ENCODE results near the gene CERKL.

The CERKL gene

GRCh38 chr2:181682026-181682789 lies 25.3 kb upstream of the CERKL start:
- H3K4me3 ChIP-seq (replicated peaks; ENCODE audit: low read depth, low read length) = no peak overlapping the region
- no peak for DNase-seq (ENCODE audit: low read depth)
- no peak for TF ChIP-seq CTCF (IDR thresholded peaks at IDR 0.05; ENCODE audit: low read length, missing control alignments)

- no peak overlapping the region for H3K4me3 ChIP-seq (replicated peaks; ENCODE audit: low read depth, low read length)
- no peak for DNase-seq (ENCODE audit: low read depth)
- no peak for TF ChIP-seq CTCF (IDR thresholded peaks at IDR 0.05; ENCODE audit: low read length, missing control alignments)
Measured at GRCh38 chr2:181680937-181681811, 24.3 kb upstream of the CERKL start.

- TF ChIP-seq CTCF (IDR thresholded peaks at IDR 0.05; ENCODE audit: low read length, missing control alignments) = no peak
- no peak within 1 kb of the TSS for H3K4me3 ChIP-seq (replicated peaks; ENCODE audit: low read depth, low read length)
- no peak for DNase-seq (ENCODE audit: low read depth)
Measured at GRCh38 chr2:181680055-181680936, 23.4 kb upstream of the CERKL start, which contains the start of gene NEUROD1. Gene NEUROD1 (minus strand): TSS chr2:181680517. CDS start chr2:181678860, 1,657 bp downstream.

- TF ChIP-seq CTCF (IDR thresholded peaks at IDR 0.05; ENCODE audit: low read length, missing control alignments) = no peak
- no peak overlapping the region for H3K4me3 ChIP-seq (replicated peaks; ENCODE audit: low read depth, low read length)
- DNase-seq (ENCODE audit: low read depth) = no peak
Measured at GRCh38 chr2:181679544-181679979, 22.7 kb upstream of the CERKL start.

GRCh38 chr2:181678861-181679543 lies 22.1 kb upstream of the CERKL start:
- no peak overlapping the region for H3K4me3 ChIP-seq (replicated peaks; ENCODE audit: low read depth, low read length)
- no peak for DNase-seq (ENCODE audit: low read depth)
- no peak for TF ChIP-seq CTCF (IDR thresholded peaks at IDR 0.05; ENCODE audit: low read length, missing control alignments)
